GM23338 (cell line): ENCODE measurements around the gene PPP4R2. TPM values are rescaled to one million over a fixed set of nuclear protein-coding genes. Genes with fewer than 3 reads are reported as not detected.

ENCODE experiments used
- ATAC-seq: fragments of 200-7000 bp; cut with Tn5 transposase; 3 replicates; pipeline ENCODE4 v1.9.1; 2020
- DNase-seq: peaks from one replicate; pipeline ENCODE4 v3.0.0-alpha.2; 2015; ENCODE audit warnings: low spot score
- H2AFZ ChIP-seq: fragments of 200-600 bp; sonication (generic); 2 replicates; pipeline ENCODE4 v1.8.0; 2016; ENCODE audit warnings: antibody characterized with exemption, mild to moderate bottlenecking, moderate library complexity
- H3F3A ChIP-seq: fragments of 200-600 bp; sonication (generic); replicated peaks from 2 replicates; pipeline ENCODE4 v1.8.0; 2017; ENCODE audit warnings: antibody characterized with exemption, mixed run types, low read depth
- H3K27ac ChIP-seq: fragments of 200-600 bp; sonication (generic); 2 replicates; pipeline ENCODE4 v1.6.1; 2016; ENCODE audit warnings: low read depth
- H3K27me3 ChIP-seq: fragments of 200-600 bp; sonication (generic); 2 replicates; pipeline ENCODE4 v1.8.0; 2016; ENCODE audit warnings: mild to moderate bottlenecking, mixed run types, moderate library complexity; ENCODE audit not compliant: insufficient read depth
- H3K36me3 ChIP-seq: fragments of 200-600 bp; sonication (generic); 2 replicates; pipeline ENCODE4 v1.8.0; 2016; ENCODE audit warnings: mild to moderate bottlenecking; ENCODE audit not compliant: insufficient read depth
- H3K4me1 ChIP-seq: fragments of 200-600 bp; sonication (generic); 2 replicates; pipeline ENCODE4 v1.8.0; 2016; ENCODE audit warnings: mild to moderate bottlenecking, moderate library complexity; ENCODE audit not compliant: insufficient read depth
- H3K4me2 ChIP-seq: fragments of 200-600 bp; sonication (generic); 2 replicates; pipeline ENCODE4 v1.7.1; 2017; ENCODE audit warnings: mixed run types
- H3K4me3 ChIP-seq: fragments of 200-600 bp; sonication (generic); 2 replicates; pipeline ENCODE4 v1.6.1; 2016; ENCODE audit warnings: mixed run types
- H3K79me2 ChIP-seq: fragments of 200-600 bp; sonication (generic); replicated peaks from 2 replicates; pipeline ENCODE4 v1.8.0; 2017; ENCODE audit warnings: mild to moderate bottlenecking; ENCODE audit not compliant: insufficient read depth
- H3K9me2 ChIP-seq: fragments of 200-600 bp; sonication (generic); 2 replicates; pipeline ENCODE4 v1.8.0; 2017; ENCODE audit not compliant: insufficient read depth
- H4K20me1 ChIP-seq: fragments of 200-600 bp; sonication (generic); replicated peaks from 2 replicates; pipeline ENCODE4 v1.8.0; 2017; ENCODE audit warnings: mild to moderate bottlenecking; ENCODE audit not compliant: insufficient read depth
- H3K27ac Mint-ChIP-seq: 2 replicates; pipeline ENCODE4 v1.8.0; 2020; ENCODE audit warnings: inconsistent platforms, mild to moderate bottlenecking, moderate library complexity, mixed read lengths
- H3K27me3 Mint-ChIP-seq: 3 replicates; pipeline ENCODE4 v1.8.0; 2022; ENCODE audit warnings: low read depth, mild to moderate bottlenecking, moderate library complexity, mixed read lengths, inconsistent platforms; ENCODE audit not compliant: insufficient read depth, poor library complexity
- H3K36me3 Mint-ChIP-seq: 3 replicates; pipeline ENCODE4 v1.8.0; 2021; ENCODE audit warnings: low read depth, mild to moderate bottlenecking, inconsistent platforms, moderate library complexity, mixed read lengths
- H3K4me1 Mint-ChIP-seq: 3 replicates; pipeline ENCODE4 v1.8.0; 2020; ENCODE audit warnings: mild to moderate bottlenecking, inconsistent platforms, mixed read lengths
- H3K4me3 Mint-ChIP-seq: 3 replicates; pipeline ENCODE4 v1.8.0; 2021; ENCODE audit warnings: moderate library complexity, mild to moderate bottlenecking, inconsistent platforms, mixed read lengths
- H3K9me3 Mint-ChIP-seq: 3 replicates; pipeline ENCODE4 v1.8.0; 2020; ENCODE audit warnings: moderate library complexity, mild to moderate bottlenecking, inconsistent platforms, mixed read lengths
- POLR2AphosphoS5 ChIP-seq: IDR thresholded peaks from 2 replicates; pipeline ENCODE4 v1.6.1; 2016; ENCODE audit warnings: antibody characterized with exemption, low read depth
- STAT1 ChIP-seq: IDR thresholded peaks from one replicate; pipeline ENCODE4 v1.6.1; 2016; ENCODE audit warnings: antibody characterized with exemption; ENCODE audit not compliant: unreplicated experiment
- polyA plus RNA-seq: library from polyadenylated mRNA; unstranded; fragments of >200 nt; fragmentation: Nextera tagmentation; extraction: Ambion mirVana; gene quantifications from 2 replicates; pipeline ENCODE4 v1.2.1, GENCODE V29; 2016
- total RNA-seq: library from RNA; depleted of rRNA; stranded (reverse); fragments of >200 nt; shearing (Covaris generic); gene quantifications from 2 replicates; pipeline ENCODE4 v1.2.3, GENCODE V29; 2014
- TF ChIP-seq, protein P1 (sequence below): fragments of 250-450 bp; sonication (Bioruptor Pico); IDR thresholded peaks from 2 replicates; pipeline ENCODE4 v1.5.0; 2020; ENCODE audit warnings: mild to moderate bottlenecking, moderate library complexity
- TF ChIP-seq, protein P2 (sequence below): IDR thresholded peaks from one replicate; pipeline ENCODE4 v1.6.1; 2018; ENCODE audit warnings: antibody characterized with exemption; ENCODE audit not compliant: unreplicated experiment

The PPP4R2 gene
- total and polyA plus RNA-seq, 2 experiments from 2014 or later, result 62.7 to 117 TPM

DNA sequence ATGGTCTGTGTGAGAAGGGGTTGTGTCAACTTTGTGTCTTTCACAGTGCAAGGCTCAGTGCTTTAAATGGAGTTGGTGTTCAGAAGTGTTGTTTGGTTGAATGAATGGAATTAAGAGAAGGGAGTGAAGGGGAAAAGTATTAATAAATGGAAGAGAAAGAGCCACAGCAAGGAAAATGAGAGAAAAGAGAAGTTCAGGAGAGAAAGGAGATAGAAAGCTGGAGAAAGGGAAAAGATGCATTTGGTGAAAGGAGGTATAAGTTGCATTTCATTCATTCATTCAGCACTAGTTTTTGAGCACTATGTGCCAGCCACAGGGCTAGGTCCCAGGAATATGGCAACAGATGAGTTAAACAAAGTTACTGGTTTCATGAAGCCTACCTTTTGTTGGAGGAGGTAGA is 34.3 kb upstream of the PPP4R2 start (continued):
- TF ChIP-seq, protein P1, sequence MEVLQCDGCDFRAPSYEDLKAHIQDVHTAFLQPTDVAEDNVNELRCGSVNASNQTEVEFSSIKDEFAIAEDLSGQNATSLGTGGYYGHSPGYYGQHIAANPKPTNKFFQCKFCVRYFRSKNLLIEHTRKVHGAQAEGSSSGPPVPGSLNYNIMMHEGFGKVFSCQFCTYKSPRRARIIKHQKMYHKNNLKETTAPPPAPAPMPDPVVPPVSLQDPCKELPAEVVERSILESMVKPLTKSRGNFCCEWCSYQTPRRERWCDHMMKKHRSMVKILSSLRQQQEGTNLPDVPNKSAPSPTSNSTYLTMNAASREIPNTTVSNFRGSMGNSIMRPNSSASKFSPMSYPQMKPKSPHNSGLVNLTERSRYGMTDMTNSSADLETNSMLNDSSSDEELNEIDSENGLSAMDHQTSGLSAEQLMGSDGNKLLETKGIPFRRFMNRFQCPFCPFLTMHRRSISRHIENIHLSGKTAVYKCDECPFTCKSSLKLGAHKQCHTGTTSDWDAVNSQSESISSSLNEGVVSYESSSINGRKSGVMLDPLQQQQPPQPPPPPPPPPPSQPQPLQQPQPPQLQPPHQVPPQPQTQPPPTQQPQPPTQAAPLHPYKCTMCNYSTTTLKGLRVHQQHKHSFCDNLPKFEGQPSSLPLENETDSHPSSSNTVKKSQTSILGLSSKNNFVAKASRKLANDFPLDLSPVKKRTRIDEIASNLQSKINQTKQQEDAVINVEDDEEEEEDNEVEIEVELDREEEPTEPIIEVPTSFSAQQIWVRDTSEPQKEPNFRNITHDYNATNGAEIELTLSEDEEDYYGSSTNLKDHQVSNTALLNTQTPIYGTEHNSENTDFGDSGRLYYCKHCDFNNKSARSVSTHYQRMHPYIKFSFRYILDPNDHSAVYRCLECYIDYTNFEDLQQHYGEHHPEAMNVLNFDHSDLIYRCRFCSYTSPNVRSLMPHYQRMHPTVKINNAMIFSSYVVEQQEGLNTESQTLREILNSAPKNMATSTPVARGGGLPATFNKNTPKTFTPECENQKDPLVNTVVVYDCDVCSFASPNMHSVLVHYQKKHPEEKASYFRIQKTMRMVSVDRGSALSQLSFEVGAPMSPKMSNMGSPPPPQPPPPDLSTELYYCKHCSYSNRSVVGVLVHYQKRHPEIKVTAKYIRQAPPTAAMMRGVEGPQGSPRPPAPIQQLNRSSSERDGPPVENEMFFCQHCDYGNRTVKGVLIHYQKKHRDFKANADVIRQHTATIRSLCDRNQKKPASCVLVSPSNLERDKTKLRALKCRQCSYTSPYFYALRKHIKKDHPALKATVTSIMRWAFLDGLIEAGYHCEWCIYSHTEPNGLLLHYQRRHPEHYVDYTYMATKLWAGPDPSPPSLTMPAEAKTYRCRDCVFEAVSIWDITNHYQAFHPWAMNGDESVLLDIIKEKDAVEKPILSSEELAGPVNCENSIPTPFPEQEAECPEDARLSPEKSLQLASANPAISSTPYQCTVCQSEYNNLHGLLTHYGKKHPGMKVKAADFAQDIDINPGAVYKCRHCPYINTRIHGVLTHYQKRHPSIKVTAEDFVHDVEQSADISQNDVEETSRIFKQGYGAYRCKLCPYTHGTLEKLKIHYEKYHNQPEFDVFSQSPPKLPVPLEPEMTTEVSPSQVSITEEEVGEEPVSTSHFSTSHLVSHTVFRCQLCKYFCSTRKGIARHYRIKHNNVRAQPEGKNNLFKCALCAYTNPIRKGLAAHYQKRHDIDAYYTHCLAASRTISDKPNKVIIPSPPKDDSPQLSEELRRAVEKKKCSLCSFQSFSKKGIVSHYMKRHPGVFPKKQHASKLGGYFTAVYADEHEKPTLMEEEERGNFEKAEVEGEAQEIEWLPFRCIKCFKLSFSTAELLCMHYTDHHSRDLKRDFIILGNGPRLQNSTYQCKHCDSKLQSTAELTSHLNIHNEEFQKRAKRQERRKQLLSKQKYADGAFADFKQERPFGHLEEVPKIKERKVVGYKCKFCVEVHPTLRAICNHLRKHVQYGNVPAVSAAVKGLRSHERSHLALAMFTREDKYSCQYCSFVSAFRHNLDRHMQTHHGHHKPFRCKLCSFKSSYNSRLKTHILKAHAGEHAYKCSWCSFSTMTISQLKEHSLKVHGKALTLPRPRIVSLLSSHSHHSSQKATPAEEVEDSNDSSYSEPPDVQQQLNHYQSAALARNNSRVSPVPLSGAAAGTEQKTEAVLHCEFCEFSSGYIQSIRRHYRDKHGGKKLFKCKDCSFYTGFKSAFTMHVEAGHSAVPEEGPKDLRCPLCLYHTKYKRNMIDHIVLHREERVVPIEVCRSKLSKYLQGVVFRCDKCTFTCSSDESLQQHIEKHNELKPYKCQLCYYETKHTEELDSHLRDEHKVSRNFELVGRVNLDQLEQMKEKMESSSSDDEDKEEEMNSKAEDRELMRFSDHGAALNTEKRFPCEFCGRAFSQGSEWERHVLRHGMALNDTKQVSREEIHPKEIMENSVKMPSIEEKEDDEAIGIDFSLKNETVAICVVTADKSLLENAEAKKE, result no peak
- TF ChIP-seq, protein P2, sequence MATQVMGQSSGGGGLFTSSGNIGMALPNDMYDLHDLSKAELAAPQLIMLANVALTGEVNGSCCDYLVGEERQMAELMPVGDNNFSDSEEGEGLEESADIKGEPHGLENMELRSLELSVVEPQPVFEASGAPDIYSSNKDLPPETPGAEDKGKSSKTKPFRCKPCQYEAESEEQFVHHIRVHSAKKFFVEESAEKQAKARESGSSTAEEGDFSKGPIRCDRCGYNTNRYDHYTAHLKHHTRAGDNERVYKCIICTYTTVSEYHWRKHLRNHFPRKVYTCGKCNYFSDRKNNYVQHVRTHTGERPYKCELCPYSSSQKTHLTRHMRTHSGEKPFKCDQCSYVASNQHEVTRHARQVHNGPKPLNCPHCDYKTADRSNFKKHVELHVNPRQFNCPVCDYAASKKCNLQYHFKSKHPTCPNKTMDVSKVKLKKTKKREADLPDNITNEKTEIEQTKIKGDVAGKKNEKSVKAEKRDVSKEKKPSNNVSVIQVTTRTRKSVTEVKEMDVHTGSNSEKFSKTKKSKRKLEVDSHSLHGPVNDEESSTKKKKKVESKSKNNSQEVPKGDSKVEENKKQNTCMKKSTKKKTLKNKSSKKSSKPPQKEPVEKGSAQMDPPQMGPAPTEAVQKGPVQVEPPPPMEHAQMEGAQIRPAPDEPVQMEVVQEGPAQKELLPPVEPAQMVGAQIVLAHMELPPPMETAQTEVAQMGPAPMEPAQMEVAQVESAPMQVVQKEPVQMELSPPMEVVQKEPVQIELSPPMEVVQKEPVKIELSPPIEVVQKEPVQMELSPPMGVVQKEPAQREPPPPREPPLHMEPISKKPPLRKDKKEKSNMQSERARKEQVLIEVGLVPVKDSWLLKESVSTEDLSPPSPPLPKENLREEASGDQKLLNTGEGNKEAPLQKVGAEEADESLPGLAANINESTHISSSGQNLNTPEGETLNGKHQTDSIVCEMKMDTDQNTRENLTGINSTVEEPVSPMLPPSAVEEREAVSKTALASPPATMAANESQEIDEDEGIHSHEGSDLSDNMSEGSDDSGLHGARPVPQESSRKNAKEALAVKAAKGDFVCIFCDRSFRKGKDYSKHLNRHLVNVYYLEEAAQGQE, result no peak
- no peak for TF ChIP-seq POLR2AphosphoS5

DNA sequence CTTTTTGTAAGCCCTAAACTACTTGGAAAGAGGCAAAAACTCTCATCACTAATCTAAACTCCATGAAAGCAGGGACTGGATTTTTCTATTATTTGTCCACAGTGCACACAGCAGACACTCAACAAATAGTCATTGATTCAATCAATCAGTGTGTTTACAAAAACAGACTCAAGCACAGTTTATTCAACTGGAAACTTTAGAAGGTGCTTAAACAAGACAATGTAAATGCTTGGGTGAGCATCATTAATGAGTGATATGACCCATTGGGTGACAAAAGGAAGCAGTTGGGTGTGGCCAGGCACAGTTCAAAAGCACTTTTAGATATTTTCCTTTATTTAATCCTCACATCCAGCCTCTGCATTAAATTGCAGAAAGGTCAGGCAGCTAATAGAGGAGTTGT is 32.0 kb upstream of the PPP4R2 start:
- H3K36me3 ChIP-seq, result no peaks in the 10 kb centered on the region
- ATAC-seq (no peak), DNase-seq (no peak)
- H2AFZ ChIP-seq, result no peak overlapping the region
- Mint-ChIP-seq H3K27me3 (no peaks in the 10 kb centered on the region), H3K36me3 (0 out of 3 replicates have a peak, but pooled peaks cover 2% of the 10 kb centered on the region), H3K27ac (no peak overlapping the region), H3K4me1 (no peaks in the 10 kb centered on the region), H3K4me3 (no peak overlapping the region), H3K9me3 (no peaks in the 10 kb centered on the region)
- H3K4me2 ChIP-seq, result no peak overlapping the region
- H3K4me1 ChIP-seq, result no peaks in the 10 kb centered on the region
- no peak for TF ChIP-seq STAT1
- no peaks in the 10 kb centered on the region for H3K79me2 ChIP-seq
- H3K27ac ChIP-seq, result no peak overlapping the region
- H3K9me2 ChIP-seq, result no peaks in the 10 kb centered on the region
- no peaks in the 10 kb centered on the region for H4K20me1 ChIP-seq
- H3K27me3 ChIP-seq, result no peaks in the 10 kb centered on the region
- no peaks in the 10 kb centered on the region for H3F3A ChIP-seq
- H3K4me3 ChIP-seq, result no peak overlapping the region
